Measurements from ENCODE around the gene RNF112.

RNF112 gene

GRCh38 chr17:19376811-19377210 lies 34.2 kb upstream of the RNF112 start:
- DNase-seq: peak; percentile 39

DNA sequence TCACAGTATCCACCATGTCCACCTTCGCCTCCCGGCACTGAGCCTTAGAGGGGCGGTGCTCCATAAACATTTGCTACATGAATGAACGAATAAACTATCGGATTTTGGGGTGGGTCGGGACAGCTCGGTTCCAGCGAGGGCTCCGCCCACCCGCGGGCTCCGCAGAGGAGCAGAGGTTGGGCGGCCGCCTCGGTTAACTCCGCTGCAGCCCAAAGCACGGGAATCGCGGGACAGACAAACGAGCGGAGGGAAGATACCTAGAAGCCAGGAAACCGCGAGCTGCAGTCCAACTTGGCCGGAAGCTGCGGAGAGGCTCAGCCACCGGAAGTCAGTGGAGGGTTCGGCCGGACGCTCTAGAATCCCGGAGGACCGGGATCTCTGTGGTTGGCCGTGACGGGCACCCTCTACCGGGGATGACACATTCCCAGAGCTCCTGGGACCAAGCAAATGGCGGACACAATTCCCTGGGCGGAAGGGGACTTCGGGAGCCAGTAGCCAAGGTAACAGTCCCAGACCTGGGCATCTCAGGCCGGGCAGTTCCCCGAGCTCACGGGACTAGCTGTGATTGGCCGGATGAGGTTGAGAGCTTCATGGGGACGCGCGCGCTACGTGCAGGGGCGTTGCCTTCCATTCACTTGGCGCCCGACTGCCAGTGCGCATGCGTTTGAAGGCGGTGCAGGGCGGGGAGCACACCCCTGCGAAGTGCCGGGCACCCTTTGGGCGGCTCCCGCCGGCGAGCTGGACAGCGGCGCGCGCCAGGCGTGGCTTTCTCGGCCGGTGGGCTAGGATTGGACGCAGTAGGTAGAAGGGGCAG lies 33.2 kb upstream of the RNF112 start:
- peak; percentile 99 for DNase-seq

- no peak for DNase-seq
These were observed 32.3 kb upstream of the RNF112 start, which contains the start of gene MAPK7 for GRCh38 chr17:19378416-19379360. Gene MAPK7, plus strand, starts transcription at chr17:19378498. Its CDS starts 403 bp downstream, at chr17:19378901.

- no peak for DNase-seq
These were observed 31.5 kb upstream of the RNF112 start for GRCh38 chr17:19379361-19380065.

DNA sequence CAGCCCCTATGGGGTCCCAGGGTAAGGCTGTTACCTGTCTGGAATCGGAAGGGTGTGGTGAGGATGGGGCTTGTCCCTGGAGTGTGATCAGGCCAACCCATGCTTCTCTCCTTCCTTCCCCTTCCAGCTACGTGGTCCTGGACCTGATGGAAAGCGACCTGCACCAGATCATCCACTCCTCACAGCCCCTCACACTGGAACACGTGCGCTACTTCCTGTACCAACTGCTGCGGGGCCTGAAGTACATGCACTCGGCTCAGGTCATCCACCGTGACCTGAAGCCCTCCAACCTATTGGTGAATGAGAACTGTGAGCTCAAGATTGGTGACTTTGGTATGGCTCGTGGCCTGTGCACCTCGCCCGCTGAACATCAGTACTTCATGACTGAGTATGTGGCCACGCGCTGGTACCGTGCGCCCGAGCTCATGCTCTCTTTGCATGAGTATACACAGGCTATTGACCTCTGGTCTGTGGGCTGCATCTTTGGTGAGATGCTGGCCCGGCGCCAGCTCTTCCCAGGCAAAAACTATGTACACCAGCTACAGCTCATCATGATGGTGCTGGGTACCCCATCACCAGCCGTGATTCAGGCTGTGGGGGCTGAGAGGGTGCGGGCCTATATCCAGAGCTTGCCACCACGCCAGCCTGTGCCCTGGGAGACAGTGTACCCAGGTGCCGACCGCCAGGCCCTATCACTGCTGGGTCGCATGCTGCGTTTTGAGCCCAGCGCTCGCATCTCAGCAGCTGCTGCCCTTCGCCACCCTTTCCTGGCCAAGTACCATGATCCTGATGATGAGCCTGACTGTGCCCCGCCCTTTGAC lies 30.3 kb upstream of the RNF112 start:
- DNase-seq: no peak

DNA sequence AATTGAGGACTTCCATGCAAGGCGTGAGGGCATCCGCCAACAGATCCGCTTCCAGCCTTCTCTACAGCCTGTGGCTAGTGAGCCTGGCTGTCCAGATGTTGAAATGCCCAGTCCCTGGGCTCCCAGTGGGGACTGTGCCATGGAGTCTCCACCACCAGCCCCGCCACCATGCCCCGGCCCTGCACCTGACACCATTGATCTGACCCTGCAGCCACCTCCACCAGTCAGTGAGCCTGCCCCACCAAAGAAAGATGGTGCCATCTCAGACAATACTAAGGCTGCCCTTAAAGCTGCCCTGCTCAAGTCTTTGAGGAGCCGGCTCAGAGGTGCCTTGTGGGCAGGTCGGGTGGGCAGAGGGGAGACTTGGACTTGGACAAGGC lies 29.7 kb upstream of the RNF112 start:
- no peak for DNase-seq

- no peak for DNase-seq
These were observed 29.1 kb upstream of the RNF112 start for GRCh38 chr17:19381741-19382444.

DNA sequence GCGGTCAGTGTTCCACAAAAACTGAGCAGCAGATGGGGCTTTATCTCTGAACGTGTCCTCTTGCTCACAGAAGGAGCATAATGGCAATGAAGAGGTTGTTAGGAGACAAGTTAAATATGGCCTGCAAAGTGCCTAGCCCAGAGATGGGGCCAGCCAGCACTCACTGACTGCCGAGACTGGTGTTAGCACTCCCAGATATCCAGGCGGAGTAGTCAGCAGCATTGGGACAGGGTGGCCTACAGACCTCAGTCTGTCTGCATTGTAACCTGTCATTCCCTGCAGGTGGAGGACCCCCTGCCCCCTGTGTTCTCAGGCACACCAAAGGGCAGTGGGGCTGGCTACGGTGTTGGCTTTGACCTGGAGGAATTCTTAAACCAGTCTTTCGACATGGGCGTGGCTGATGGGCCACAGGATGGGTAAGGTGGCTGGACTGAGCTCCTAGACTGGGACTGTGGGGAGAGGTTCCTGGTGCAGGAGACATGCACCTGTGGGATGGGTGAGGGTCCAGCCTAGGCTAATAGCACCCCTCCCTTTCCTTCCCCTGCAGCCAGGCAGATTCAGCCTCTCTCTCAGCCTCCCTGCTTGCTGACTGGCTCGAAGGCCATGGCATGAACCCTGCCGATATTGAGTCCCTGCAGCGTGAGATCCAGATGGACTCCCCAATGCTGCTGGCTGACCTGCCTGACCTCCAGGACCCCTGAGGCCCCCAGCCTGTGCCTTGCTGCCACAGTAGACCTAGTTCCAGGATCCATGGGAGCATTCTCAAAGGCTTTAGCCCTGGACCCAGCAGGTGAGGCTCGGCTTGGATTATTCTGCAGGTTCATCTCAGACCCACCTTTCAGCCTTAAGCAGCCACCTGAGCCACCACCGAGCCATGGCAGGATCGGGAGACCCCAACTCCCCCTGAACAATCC lies 28.2 kb upstream of the RNF112 start:
- no peak for DNase-seq

DNA sequence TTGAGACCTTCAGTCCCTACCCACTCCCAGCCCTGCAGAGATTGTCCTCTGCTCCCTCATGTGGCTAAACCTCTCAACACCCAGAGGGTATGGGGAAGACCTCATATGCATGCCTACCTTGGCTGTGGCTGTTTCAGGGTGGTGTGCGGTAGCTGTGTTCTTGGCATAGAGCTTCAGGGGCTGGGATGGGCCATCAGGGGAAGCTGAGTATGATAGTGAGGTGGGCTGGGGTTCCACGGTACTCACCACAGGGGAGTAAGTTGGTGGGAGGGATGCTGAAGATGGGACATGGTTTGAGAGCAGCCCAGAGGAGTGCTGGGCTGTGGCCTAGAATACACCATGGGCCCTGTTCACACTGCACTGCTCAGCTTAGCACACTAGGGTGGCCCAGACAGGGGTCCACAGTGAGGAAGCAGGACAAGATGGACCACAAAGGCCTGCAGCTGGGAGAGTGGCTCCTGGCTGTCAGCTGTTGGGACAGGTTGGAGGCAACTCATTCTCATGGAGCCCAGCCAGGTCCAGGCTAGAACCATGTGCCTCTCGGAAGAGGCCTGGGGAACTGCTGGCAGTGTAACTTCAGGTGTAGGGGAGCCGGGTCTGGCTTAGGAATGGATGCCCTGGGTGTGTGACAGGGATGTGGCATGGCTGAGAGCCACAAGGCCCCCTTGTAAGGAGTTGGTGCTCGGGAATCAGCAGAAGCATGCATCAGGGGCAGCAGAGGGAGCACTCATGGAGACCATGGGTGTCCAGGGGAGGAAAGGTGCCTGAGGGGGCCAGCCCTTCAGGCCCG lies 27.2 kb upstream of the RNF112 start:
- DNase-seq: no peak

DNA sequence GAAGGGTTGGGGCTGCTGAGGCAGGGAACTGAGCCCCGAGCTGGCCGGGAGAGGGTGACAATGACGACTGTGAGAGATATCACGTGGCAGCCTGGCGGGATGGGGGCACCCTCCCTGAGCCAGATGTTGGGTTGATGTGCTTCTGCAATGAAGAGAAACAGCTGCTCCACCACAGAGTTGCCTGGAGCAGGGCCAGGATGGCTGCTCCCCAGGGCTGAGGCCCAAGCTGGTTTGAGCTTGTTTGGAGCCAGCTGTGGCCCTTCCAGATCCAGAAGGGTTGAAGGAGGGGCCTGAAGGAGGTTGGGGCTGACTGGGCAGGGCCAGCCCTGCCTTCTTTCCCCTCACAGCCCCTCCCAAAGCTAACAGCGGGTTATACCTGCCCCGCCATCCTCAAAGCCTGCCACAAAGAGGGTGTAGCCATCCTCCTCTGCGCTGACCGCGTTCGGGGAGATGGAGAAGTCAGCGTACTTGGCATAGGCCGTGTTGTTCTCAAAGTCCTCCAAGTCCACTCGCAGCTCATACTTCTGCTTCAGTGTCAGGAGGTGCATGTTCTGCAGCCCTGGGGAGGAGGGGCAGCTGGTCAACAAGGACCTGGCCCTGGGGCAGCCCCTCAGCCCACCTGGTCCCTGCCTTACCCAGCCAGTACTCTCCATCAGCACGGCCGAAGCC lies 26.2 kb upstream of the RNF112 start:
- peak; percentile 96 for DNase-seq

DNA sequence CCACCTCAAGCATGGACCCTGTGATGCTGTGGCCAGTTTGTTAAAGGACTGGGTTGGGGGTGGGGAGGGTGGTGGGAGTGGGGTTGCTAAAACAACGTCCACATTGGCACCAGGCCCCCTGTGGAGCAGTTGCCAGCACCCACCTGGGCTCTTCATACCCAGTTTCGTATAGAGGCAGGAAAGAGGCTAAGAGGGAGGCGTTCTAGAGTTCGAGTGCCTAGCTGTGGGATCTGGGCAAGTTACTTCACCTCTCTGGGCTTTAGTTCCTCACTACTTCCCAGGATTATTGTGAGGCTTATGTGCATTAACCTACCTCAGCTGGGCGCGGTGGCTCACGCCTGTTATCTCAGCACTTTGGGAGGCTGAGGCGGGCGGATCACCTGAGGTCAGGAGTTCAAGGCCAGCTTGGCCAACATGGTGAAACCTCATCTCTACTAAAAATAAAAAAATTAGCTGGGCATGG lies 25.5 kb upstream of the RNF112 start:
- DNase-seq: no peak

DNA sequence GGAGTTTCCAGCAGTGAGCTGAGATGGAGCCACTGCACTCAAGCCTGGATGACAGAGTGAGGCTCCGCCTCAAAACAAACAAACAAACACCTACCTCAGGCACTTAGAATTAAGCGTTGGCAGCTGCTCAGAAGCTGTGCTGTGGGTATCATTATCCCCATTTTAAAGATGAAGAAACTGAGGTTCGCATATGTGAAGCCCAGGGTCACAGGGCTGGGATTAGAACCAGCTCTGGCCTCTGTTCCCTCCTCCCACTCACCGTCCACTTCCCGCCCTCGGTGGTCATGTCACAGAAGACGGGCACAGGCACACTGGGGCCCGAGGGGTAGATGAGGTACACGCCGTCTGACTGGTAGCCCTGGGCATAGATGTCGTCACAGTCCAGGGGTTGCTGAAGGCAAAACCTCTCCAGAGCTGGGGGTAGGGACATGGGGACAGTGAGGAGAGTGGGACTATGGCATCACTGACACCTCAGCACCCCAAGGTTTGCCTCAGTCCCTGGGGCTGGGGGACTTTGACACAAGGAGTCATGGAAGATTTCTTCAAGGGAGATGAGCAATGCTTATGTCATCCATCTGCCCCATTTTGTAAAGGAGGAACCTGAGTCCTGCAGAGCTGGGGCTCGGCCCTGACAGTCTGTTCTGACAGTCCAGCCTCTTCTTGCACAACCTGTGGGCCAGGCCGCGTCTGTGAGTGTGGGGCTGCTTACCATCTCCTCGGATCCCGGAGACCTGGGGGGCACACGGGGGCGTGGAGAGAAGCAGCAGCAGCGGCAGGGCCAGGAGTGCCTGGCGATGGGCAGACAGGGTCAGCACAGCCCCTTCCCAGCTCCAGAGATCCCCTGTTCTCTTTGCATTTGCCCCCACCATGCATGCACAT lies 24.7 kb upstream of the RNF112 start:
- peak; percentile 39 for DNase-seq

DNA sequence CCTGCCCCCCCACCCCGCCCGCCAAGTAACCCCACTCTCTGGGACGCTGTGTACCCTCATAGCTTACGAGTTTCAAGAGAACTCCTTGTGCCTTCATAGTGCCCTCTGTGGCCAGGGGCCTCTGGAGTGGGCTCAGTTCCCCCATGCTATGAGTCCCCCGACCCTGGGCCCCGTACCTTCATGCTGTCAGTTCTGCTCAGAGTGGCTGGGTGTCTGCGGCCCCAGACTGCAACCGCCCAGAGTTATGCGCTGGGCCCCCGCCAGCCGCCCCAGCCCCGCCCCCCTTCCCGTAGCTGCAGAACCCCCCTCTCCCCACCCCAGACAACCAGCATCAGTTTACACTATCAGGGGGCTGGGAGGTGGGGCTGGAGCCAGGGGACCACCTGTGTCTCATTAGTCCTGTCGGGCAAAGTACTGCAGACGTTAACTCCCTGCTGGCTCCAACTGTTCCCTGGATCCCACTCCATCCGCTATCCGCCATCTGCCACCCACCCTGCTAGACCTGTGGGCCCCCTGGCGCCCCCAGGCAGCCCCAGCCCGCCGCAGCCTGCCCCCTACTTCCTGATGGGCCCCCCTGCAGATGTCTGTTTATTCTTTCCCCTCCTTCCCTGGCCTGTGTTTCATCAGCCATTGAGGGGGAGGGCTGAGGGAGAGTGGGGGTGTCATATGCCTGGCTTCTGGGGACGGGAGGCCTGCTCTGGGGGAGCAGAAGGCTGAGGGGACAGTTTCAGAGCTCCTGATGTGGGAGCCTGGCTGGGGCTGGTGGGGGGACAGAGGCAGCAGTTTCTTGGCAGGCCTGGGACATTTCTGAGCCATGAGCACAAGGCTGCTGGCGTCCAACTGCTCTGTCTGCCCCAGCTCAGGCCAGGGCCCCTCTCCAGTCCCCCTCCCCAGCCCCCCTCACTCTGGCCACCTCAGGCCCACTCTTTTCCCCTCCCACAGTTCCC lies 23.8 kb upstream of the RNF112 start, which contains the start of gene MFAP4:
Gene MFAP4 (minus strand): TSS at position 217 of the 947 bp plus-strand sequence. CDS start 35 bp downstream, at position 182.
- DNase-seq: peak; percentile 99

DNA sequence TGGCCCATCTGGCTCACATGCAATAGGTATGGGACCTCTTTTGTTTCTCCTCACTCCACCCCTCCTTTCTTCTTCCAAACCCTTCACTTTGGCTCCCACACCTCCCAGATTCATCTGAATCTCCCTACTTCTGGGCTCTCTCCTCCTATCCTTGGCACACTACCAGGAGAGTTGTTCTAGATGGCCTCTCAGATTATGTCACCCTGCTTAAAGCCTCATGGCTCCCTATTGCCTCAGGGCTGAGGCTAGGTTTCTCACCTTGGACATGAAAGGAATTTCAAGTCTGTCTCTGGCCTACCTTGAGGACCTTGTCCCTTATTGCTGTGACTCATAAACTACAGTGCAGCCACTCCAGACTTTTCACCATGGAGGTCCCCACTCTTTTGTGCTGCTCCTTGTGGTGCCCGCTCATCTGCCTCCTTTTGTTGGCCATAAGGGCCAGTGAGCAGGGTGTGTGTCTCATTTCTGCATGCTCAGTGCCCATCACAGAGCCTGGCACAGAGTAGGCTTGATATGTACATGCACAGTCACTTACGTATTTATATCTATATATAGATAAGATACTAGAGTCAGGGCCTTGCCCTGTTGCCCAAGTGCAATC lies 23.0 kb upstream of the RNF112 start:
- peak; percentile 70 for DNase-seq

GRCh38 chr17:19388791-19389785 lies 21.9 kb upstream of the RNF112 start:
- no peak for DNase-seq
